Measurements from ENCODE around the gene C9orf43.

GRCh38 chr9:113452113-113452605 lies 41.6 kb downstream of the C9orf43 start:
- TF ChIP-seq CTCF (conservative IDR thresholded peaks at IDR 0.05; ENCODE audit: low read length) (no peak), EZH2phosphoT487 (IDR thresholded peaks at IDR 0.05; ENCODE audit: borderline replicate concordance) (no peak)
